HG02623 (cell line): Measurements from ENCODE around the gene BNC2.
"Not testable (repeated sequence)": the region's sequence is repeated elsewhere in the genome, so short reads cannot be mapped to it uniquely, and the experiment has no call there.

Source experiments
- ATAC-seq: cut with Tn5 transposase; IDR thresholded peaks from one replicate; pipeline ENCODE4 v1.9.1; 2021; ENCODE audit warnings: moderate library complexity; ENCODE audit not compliant: unreplicated experiment

Gene BNC2

DNA sequence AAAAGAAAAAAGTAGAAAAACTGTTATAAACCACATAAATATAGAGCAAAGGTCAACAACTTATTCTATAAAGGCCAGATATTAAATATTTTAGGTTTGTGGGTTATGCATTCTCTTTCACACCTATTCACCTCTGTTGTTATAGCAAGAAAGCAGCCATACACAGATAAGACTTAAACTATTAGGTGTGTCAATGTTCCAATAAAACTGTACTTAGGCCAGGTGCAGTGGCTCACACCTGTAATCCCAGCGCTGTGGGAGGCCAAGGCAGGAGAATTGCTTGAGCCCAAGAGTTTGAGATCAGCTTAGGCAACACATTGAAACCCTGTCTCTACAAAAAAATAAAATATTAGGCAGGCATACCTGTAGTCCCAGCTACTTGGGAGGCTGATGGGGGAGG is 314.7 kb downstream of the BNC2 start:
- no peak for ATAC-seq

DNA sequence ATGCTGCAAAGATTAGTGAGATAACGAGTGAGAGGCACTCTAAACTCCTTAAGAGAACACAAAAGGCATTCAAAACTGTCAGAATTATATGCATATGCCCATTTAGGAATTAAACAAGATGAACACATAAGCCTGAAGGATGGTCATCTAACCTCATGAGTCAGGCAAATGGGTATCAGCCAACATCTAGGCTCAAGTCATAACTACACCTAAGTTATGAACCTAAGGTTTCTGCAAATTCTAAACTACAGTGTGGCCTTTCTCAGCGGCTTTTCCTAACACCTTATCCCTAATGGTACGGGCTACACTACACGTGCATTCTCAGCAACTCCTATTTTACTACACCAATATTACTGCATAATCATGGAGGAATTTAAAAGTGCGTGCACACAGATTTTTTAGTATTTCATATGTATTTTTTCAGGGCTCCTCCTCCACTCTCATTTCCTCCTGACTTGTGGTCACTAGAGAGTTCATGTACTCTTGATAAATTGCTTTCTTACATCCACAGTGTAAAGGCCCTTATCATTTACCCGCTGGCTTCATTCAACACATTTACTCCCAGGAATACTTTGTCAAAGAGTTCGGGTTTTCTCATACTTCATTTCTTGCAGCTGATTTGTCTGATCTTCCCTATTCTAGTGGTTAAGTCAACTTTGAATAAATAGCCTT is 316.5 kb downstream of the BNC2 start:
- no peak for ATAC-seq

DNA sequence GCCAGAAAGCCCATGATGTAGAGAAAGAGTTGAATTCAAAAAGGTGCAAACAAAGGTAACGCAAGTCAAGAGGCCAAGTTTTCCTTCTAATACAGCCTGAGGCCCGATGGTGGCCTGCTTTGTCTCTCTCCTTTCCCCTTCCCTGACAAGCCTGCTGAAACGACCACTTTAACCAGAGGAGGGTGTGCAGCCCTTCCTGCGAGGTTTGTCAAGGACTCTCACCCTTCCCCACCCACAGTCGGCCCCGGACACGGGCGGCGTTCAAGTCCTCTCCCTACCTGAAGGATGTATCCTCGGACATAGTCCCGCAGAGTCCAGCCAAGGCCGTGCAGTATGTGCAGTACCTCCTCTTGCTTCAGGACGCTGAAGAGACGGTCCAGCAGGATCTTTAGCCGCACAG is 318.2 kb downstream of the BNC2 start:
- no peak for ATAC-seq

DNA sequence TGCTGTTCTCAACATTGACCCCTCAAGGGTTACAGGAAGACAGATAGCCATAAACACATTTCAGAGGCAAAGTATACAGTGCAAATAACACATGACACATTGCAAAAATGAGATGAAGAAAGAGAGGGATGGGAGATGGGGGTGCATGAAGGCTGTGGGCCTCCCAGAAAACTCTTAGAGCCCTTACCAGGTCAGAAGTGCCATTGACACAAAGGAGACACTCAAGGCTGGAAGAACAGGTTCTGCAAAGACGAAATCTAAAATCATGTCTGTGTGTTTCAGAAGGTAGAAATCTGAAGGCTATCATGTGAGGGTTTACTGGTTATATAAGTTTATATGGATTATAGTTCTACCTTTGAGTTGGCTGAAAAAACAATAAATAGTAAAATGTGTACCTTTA is 318.8 kb downstream of the BNC2 start:
- ATAC-seq, result no peak

DNA sequence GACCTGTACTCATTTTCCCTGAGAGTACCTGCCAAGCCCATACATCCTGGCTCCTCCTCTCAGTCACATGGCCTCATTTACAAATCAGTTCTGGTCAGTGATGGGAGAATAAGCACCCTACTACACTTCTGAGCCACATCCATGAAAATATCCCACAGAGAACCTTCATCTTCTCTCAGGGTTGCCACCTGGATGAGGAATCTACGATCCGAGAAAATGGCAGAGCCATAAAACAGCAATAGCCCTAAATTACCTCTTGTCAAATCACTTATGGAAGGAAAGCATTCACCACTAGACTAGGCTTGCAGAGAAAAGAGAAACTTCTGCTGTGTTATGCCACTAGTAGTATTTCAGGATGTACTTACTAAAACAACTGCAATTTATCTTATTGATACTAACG is 324.8 kb downstream of the BNC2 start:
- ATAC-seq, result no peak

DNA sequence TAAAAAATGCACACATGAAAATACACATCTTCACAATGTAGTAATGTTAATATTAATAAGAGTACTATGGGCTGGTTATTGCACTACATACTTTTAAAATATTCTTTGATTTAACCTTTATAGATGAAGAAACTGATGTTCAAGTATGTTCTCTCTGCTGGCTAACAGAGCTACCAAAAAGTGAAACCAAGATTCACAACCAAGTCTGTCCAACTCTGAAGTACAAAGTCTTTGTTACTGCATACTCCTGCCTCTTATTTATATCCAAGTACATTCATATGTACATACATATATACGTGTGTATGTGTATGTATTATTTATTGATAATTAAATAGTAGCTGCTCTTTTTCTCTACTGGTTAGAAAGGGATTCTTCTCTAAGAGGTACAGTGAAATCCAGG is 325.6 kb downstream of the BNC2 start:
- no peak for ATAC-seq

DNA sequence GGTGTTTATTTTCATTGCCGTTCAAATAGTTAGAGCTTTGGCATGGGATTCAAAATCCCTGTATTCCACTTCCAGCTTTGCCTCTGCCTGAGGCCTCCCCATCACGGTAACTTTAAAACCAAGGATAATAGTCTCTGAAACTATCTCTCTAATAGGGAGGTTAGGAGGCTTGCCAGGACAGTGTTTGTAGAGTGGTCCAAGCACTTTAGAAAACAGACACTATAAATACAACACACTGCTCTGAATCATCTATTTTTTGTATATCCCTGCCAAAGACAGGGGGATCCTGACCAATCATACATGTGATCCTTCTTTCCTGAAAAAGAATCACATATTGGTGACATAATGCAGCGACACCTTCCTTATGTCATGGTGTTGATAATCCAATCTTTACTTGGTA is 326.8 kb downstream of the BNC2 start:
- no peak for ATAC-seq

DNA sequence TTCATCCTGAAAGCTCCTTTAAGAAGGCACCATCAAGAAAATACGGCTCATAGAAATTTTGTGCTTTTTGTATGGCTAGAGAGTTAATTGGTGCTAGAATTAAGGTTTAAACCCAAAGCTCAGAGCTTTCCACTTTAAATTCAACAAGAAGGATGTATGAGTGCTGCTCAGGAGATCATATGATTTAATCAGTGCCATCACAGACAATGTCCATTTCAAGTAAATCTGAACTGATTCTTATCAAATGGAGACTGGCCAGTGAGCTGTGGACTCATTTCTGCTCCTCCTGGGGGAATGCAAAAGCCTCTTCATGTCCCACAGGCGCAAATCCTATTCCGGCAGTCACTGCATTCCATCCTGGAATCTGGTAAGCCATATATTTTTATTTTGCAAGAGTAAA is 327.2 kb downstream of the BNC2 start:
- ATAC-seq, result no peak

DNA sequence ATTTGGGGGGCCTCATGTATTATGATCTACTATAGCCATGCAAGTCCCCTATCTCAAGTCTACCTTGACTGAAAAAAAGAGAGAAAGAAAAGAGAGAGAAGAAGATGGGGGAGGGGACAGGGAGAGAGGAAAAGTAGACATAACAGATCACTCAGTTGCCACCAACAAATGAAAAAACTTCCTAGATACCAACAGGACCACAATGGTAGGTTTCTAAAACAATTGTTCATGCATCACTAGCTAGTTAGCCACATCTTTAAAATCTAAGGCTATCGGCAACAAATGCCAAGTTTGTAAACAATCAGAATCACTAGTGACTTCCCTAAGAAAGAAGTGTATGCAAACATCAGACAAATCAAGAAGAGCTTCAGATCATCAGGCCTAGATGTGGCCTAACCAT is 328.2 kb downstream of the BNC2 start:
- no peak for ATAC-seq

DNA sequence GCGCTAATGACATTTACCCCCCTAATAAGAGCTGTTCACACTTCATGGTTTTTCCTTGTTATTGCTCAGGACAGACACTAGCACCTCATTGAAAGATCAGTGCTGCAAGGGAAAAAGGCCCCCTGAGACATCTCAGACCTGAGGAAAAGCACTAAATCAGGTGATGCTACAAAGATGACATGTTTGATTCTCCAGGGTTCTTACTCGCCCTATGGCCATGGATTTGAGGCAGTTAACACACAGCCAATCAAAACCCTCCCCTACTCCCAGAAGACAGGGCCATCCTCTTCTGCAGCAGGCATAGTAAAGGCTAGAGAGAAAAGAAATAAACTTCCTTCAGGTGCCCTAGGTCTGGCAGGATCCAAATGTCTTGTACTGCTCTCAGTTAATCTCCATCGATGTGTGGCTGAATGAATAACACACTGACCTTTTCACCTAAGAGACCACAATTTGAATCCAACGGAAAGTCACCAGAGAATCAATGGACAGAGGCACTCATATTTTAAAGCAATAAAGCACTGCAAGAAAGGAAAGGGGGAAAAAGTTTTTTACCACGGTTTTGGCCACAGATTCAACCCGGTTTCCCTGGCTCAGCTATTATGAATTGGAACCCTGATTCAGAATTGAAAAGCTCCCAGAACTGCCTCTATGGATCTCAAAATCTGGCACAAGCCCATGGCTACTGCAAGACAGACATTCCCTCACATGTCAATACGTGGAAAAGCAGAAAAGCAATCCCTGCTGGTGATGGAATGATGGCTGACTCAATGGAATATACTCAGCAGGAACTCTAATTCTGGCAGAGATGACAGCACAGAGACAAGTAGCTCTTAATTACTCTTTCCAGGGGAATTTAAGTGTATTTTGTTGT is 329.5 kb downstream of the BNC2 start:
- no peak for ATAC-seq

DNA sequence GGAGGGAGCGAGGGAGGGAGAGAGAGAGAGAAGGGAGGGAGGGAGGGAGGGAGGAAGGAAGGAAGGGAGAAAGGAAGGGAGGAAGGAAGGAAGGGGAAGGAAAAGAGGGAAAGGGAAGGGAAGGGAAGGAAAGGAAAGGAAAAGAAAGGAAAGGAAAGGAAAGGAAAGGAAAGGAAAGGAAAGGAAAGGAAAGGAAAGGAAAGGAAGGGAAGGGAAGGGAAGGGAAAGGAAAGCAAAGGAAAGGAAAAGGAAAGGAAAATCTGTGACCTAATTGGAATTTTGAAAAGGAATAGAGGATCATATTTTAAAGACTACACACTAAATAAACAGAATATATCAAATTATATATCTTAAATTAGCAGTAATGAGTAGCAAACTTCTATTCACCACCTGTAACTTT is 330.8 kb downstream of the BNC2 start:
- not testable (repeated sequence) for ATAC-seq

DNA sequence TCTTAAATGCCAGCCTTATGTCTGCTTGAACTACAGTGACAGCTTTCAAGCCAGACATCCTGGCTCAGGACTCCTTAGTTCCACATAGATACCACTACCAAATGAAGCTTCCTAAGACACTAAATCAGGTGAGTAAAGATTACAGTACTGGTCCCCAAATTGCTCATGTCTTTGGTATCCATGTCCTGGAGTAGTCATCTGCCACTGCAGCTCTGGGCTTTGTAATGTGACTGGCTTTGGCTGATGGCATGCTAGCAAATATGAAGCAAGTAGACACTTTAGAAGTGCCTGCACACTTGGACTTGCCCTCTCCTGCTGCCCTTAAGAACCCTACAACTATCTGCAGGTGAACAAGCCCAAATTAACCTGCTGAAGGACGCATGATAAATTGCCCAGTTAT is 334.9 kb downstream of the BNC2 start:
- no peak for ATAC-seq

DNA sequence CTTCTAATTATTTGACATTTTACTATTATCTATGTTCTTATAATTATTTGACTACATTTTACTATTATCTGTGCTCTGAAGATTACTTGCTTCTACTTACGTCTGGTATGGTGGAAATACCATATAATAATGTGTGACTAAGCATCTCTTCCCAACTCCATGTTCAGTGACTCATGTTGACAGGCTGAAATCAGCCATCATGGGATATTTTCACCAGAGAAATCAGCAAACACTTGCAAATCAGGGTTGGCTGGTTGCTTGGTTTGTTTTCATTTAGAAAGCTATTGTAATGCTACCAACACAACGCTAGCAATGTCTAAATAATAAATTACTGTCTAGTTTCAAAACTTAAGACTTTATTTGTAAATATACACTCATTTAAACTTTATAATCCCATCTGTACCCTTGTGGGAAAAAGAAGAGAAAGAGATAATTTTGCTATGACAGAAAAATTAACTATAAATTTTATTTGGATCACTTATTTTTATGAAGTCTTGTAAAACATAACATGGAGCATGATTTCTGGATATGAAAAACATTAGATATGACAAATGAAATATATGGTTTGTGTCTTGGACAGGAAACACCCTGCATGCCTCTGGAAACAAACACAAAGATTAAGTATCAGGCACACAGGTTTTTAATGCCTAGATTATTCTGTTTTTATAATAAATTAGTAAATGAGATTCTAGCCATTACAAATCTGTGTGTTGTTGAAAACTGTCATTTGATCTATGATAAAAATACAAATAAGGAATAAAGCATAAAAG is 337.6 kb downstream of the BNC2 start:
- no peak for ATAC-seq

DNA sequence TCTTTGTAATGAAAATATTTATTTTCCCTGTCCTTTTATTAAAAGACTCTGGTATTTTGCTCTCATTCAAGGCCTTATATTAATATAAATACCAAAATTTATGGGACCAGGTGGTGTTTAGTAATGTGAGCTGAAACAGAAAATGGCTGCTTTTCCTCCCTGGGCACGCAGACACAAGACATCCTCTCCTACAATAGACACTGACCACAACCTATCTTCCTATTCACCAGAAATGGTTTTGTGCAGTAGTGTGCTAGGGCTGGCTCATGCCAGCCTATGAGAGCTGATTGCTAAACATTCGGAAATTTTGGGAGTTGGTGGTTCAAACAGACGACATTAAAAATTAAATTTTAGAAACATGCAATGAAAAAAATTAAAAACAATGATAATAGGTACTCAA is 338.2 kb downstream of the BNC2 start:
- ATAC-seq, result no peak

DNA sequence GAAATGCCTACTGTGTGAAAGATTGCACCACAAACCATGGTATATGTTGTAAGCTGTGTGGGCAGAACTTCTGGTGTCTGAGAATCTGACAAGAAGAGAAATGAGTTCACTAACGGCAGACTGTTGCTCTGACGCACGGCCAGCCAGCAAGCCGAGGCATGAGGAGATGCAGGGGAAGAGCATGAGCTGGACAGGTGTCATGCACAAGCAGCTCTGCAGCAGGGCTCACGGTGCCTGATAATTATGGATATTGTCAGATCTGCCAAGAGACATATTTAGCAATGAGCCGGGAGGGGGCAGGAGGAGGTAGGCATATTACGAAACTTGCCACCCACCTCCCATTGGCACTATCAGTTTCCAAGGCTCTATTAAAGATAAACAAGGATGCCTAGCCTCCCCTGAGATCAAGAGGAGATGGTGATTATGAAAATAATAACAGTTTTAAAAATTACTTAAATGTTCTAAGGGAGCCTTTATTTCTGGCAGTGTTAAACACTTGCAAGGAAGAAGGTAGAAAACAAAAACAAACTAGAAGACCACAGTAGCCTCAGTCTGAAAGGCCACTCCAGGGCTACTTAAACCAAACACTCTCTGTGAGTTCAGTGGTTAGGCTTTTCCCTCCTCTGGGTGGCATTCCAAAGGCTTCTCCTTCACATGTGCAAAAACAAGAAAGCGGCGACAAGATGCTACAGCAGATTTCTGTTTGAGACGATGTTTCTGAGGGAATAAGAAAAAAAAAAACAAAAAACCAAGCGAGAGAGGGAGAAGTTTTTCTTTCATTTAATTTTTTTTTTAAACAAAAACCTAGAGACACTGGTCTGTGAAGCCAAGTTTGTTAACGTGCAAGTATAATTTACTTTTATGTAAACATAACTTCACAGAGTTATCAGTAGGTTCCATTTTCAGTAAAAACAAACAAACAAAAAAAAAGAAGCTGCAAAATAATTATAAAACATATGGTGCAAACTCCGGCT is 339.5 kb downstream of the BNC2 start:
- ATAC-seq, result no peak

DNA sequence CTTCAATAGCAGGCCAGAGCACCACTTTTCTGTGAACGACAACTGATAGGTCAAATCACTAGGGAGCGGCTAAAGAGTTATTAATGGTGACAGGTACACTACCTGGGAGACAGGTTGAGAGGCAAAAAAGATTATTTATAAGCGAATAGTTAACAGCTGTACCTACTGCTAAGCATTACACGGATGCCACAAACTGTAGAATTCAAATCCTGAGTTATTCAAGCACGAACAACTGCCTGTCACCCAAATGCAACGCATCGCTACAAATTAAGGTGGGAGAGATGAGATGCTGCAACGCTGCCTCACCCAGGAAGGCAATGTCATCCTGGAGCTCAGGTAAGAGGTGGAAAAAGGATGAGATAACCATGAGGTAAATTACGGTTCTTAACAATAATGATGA is 342.9 kb downstream of the BNC2 start:
- ATAC-seq, result no peak

DNA sequence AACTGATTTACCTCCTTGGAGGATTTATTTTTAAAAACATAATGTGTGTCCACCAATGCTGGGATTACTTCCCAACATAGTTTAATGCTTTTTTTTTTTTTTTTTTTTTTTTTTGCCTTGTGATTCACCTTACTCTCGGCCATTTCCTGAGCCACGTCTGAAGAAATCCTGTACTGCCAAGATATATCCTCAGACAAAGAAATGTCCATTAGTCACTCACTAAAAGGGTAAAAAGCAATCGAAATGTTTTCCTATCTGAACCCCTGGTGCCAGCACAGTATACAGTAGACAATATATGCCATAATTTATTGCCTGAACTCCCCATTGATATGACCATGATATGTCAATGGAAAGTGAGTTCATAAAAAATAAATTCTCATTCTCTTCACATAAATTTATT is 344.1 kb downstream of the BNC2 start:
- no peak for ATAC-seq

DNA sequence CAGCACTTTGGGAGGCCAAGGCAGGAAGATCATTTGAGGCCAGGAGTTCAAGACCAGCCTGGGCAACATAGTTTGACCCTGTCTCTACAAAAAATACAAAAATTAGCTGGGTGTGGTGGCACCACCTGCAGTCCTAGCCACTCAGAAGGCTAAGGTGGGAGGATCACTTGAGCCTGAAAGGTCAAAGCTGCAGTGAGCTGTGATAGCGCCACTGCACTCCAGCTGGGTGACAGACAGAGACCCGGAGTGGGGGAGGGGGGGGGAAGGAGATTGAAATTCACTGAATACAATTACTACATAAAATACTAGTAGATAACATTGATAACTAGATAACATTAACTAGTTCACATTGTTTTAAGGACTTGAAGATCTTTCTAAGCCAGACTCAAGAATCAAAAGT is 345.6 kb downstream of the BNC2 start:
- no peak for ATAC-seq

DNA sequence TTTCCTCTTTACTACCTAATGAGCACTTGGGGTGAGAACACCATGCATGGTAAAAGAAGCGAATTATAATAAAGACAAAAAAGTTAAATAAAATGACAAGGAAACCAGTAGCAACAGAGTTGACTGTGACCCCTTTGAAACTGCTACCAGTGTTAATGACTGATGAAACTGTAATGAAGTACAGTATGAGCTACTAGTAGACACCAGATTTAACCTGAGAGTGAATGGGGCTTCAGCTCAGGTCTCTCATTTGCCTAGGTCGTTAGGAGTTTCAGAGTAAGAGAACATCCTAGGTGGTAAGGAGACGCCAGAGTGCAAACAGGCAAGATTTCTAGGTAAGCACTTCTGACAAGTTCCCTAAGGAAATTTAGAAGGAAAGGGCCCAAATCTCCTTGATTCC is 346.4 kb downstream of the BNC2 start:
- no peak for ATAC-seq

DNA sequence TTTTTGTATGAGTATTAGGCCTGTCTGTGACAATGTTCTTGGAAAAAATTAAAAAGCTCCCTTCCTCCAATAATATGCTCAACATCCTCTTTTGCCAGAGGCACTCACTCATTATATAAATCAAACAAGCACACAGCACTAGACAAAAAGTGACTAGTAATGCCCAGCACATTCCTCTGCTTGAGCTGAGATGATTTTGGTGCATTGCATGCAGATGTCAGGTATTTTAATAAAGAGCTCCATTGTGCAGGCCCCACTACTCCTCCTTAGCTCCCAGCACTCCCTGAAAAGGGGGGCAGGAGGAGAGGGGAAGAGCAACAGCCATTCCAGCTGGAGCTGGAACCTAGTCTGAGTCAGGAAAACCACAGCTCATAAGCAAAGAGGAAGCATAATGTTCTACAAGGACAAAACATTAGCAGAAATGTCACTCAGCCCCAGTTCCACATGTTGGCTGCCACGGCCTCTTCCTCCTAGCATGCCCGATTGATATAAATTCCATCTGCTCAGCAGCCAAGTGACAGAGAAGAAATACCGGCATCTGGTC is 348.5 kb downstream of the BNC2 start:
- ATAC-seq, result no peak
